Parathyroid adenoma (tissue), 2 donors: ENCODE data around the gene PEX5L.
A peak's percentile ranks its signal among the peaks of the same experiment; 100 is the strongest.

Experiments used
- H2AFZ ChIP-seq: fragments of 300-600 bp; sonication (generic); one replicate; pipeline ENCODE4 v1.7.0; 2017; ENCODE audit warnings: antibody characterized with exemption, mild to moderate bottlenecking
- H3K27ac ChIP-seq: fragments of 300-600 bp; sonication (generic); one replicate; pipeline ENCODE4 v1.7.0; 2017
- H3K27me3 ChIP-seq: fragments of 300-600 bp; sonication (generic); one replicate; pipeline ENCODE4 v1.7.0; 2017; ENCODE audit warnings: low read length; ENCODE audit not compliant: control insufficient read depth, insufficient read depth
- H3K36me3 ChIP-seq: fragments of 300-600 bp; sonication (generic); one replicate; pipeline ENCODE4 v1.7.0; 2017; ENCODE audit warnings: low read length; ENCODE audit not compliant: control insufficient read depth, insufficient read depth
- H3K4me1 ChIP-seq: fragments of 300-600 bp; sonication (generic); one replicate; pipeline ENCODE4 v1.7.0; 2017; ENCODE audit warnings: control low read depth
- H3K4me2 ChIP-seq: fragments of 300-600 bp; sonication (generic); one replicate; pipeline ENCODE4 v1.7.0; 2017; ENCODE audit warnings: low read length
- H3K4me3 ChIP-seq: fragments of 300-600 bp; sonication (generic); one replicate; pipeline ENCODE4 v1.7.0; 2017; ENCODE audit warnings: low read depth, low read length
- H3K79me2 ChIP-seq: fragments of 300-600 bp; sonication (generic); one replicate; pipeline ENCODE4 v1.7.0; 2017; ENCODE audit warnings: control low read depth
- H3K9ac ChIP-seq: fragments of 300-600 bp; sonication (generic); one replicate; pipeline ENCODE4 v1.7.0; 2017; ENCODE audit warnings: mild to moderate bottlenecking
- H3K9me3 ChIP-seq: fragments of 300-600 bp; sonication (generic); one replicate; pipeline ENCODE4 v1.7.0; 2017; ENCODE audit warnings: low read length; ENCODE audit not compliant: control insufficient read depth
- CTCF ChIP-seq: fragments of 300-600 bp; sonication (generic); IDR thresholded peaks from one replicate; pipeline ENCODE4 v1.7.0; 2017; ENCODE audit warnings: antibody characterized with exemption, mild to moderate bottlenecking
- donor health status: primary hyperparathyroidism.

Gene PEX5L

GRCh38 chr3:179769411-179770247, 267.1 kb downstream of the PEX5L start:
- Histone ChIP-seq H3K79me2 (no peaks in the 10 kb centered on the region), H3K27me3 (no peaks in the 10 kb centered on the region), H2AFZ (no peak overlapping the region), H3K36me3 (no peaks in the 10 kb centered on the region), H3K4me1 (no peaks in the 10 kb centered on the region), H3K9me3 (no peaks in the 10 kb centered on the region), H3K9ac (no peak overlapping the region), H3K27ac (no peak overlapping the region), H3K4me2 (no peak overlapping the region), H3K4me3 (no peak overlapping the region)
- TF ChIP-seq CTCF: no peak

GRCh38 chr3:179768080-179768479, 268.7 kb downstream of the PEX5L start:
- no peak overlapping the region for H3K27ac ChIP-seq

GRCh38 chr3:179766416-179767133, 270.2 kb downstream of the PEX5L start:
- Histone ChIP-seq H3K36me3 (no peaks in the 10 kb centered on the region), H3K79me2 (no peaks in the 10 kb centered on the region), H2AFZ (no peak overlapping the region), H3K4me1 (no peaks in the 10 kb centered on the region), H3K27me3 (no peaks in the 10 kb centered on the region), H3K9me3 (no peaks in the 10 kb centered on the region), H3K27ac (no peak overlapping the region), H3K4me2 (no peak overlapping the region), H3K4me3 (no peak overlapping the region), H3K9ac (no peak overlapping the region)
- TF ChIP-seq CTCF: no peak

More at GRCh38 chr3:179768080-179768479, 268.7 kb downstream of the PEX5L start:
- Histone ChIP-seq H2AFZ (no peak overlapping the region), H3K79me2 (no peaks in the 10 kb centered on the region), H3K9ac (no peak overlapping the region), H3K4me2 (no peak overlapping the region), H3K27me3 (no peaks in the 10 kb centered on the region), H3K36me3 (no peaks in the 10 kb centered on the region), H3K4me3 (no peak overlapping the region), H3K4me1 (no peaks in the 10 kb centered on the region), H3K9me3 (no peaks in the 10 kb centered on the region)
- TF ChIP-seq CTCF: peak; percentile 73

- no peak for TF ChIP-seq CTCF
- no peaks in the 10 kb centered on the region for H3K79me2 ChIP-seq
- no peak overlapping the region for H3K9ac ChIP-seq
- H3K4me3 ChIP-seq: no peak overlapping the region
- no peaks in the 10 kb centered on the region for H3K4me1 ChIP-seq
- no peak overlapping the region for H3K27ac ChIP-seq
- H3K4me2 ChIP-seq: no peak overlapping the region
- no peak overlapping the region for H2AFZ ChIP-seq
- H3K36me3 ChIP-seq: no peaks in the 10 kb centered on the region
- H3K9me3 ChIP-seq: no peaks in the 10 kb centered on the region
- H3K27me3 ChIP-seq: no peaks in the 10 kb centered on the region
Measured at GRCh38 chr3:179765396-179765795, 271.3 kb downstream of the PEX5L start.
